IMR-90 (cell line): ENCODE results near the gene BTBD9. TPM values are rescaled to one million over a fixed set of nuclear protein-coding genes. Genes with fewer than 3 reads are reported as not detected.

Source experiments
- ATAC-seq: fragments of 200-7000 bp; cut with Tn5 transposase; 2 replicates; pipeline ENCODE4 v1.9.1; 2020; ENCODE audit warnings: low read depth, mild to moderate bottlenecking, moderate library complexity
- BruUV-seq: library from RNA; stranded (reverse); fragments of 400-500 nt; replicated peaks from 2 replicates; lab custom pipeline; 2021; lab: Mats Ljungman, UMichigan
- CTCF ChIA-PET: fragments of 300-600 bp; formaldehyde crosslinking; extraction: SDS; loops from one replicate; lab custom pipeline; 2021; ENCODE audit warnings: antibody characterized with exemption; lab: Yijun Ruan, JAX
- POLR2A ChIA-PET: fragments of 300-600 bp; sonication (Branson Sonifier 250); formaldehyde crosslinking; loops from one replicate; lab custom pipeline; 2022; ENCODE audit warnings: antibody characterized with exemption; ENCODE audit not compliant: unreplicated experiment; lab: Charles Lee
- DNase-seq: peaks from one replicate; pipeline ENCODE4 v3.0.0; 2013
- H2AFZ ChIP-seq: replicated peaks from 2 replicates; pipeline ENCODE3; 2013; ENCODE audit warnings: low read length, mild to moderate bottlenecking; ENCODE audit not compliant: poor library complexity
- H2AK5ac ChIP-seq: 2 replicates; pipeline ENCODE4 v1.6.1; 2013; ENCODE audit warnings: low read depth, low read length, inconsistent platforms
- H2AK9ac ChIP-seq: replicated peaks from 2 replicates; pipeline ENCODE3; 2013; ENCODE audit warnings: mild to moderate bottlenecking, low read depth, low read length, moderate library complexity; ENCODE audit not compliant: poor library complexity
- H2BK120ac ChIP-seq: 2 replicates; pipeline ENCODE4 v1.6.1; 2013; ENCODE audit warnings: low read depth, low read length, inconsistent platforms
- H2BK15ac ChIP-seq: 3 replicates; pipeline ENCODE4 v1.6.1; 2013; ENCODE audit warnings: low read depth, low read length, inconsistent platforms
- H2BK20ac ChIP-seq: 2 replicates; pipeline ENCODE4 v1.6.1; 2013; ENCODE audit warnings: low read depth, mild to moderate bottlenecking, inconsistent platforms, low read length, moderate library complexity
- H2BK5ac ChIP-seq: 2 replicates; pipeline ENCODE4 v1.6.1; 2013; ENCODE audit warnings: mild to moderate bottlenecking, low read depth, low read length, inconsistent platforms; ENCODE audit not compliant: poor library complexity, severe bottlenecking
- H3K14ac ChIP-seq: replicated peaks from 2 replicates; pipeline ENCODE4 v1.6.1; 2013; ENCODE audit warnings: low read depth, low read length, inconsistent platforms
- H3K18ac ChIP-seq: 2 replicates; pipeline ENCODE4 v1.6.1; 2013; ENCODE audit warnings: low read depth, low read length, control low read depth
- H3K23ac ChIP-seq: 2 replicates; pipeline ENCODE4 v1.6.1; 2013; ENCODE audit warnings: low read depth, low read length, inconsistent platforms
- H3K27ac ChIP-seq: 2 replicates; pipeline ENCODE4 v1.5.1; 2013; ENCODE audit warnings: mild to moderate bottlenecking, control low read depth, low read length; ENCODE audit not compliant: insufficient read depth
- H3K27me3 ChIP-seq: 2 replicates; pipeline ENCODE4 v1.6.1; 2013; ENCODE audit warnings: low read length; ENCODE audit not compliant: control insufficient read depth, insufficient read depth
- H3K36me3 ChIP-seq: 2 replicates; pipeline ENCODE4 v1.6.1; 2013; ENCODE audit warnings: low read length, mixed read lengths; ENCODE audit not compliant: control insufficient read depth, insufficient read depth
- H3K4ac ChIP-seq: 2 replicates; pipeline ENCODE4 v1.6.1; 2013; ENCODE audit warnings: low read depth, low read length, inconsistent platforms
- H3K4me1 ChIP-seq: 2 replicates; pipeline ENCODE4 v1.6.1; 2013; ENCODE audit warnings: low read length, mixed read lengths; ENCODE audit not compliant: control insufficient read depth, insufficient read depth
- H3K4me2 ChIP-seq: 2 replicates; pipeline ENCODE4 v1.6.1; 2013; ENCODE audit warnings: low read depth, mild to moderate bottlenecking, control low read depth, low read length, moderate library complexity
- H3K4me3 ChIP-seq: 2 replicates; pipeline ENCODE4 v1.5.1; 2013; ENCODE audit warnings: low read depth, mild to moderate bottlenecking, control low read depth, low read length, moderate library complexity; ENCODE audit not compliant: insufficient read depth
- H3K56ac ChIP-seq: 2 replicates; pipeline ENCODE4 v1.6.1; 2013; ENCODE audit warnings: low read length, inconsistent platforms; ENCODE audit not compliant: insufficient read depth; ENCODE audit errors: extremely low read depth
- H3K79me1 ChIP-seq, 2 experiments: 2 replicates each; pipeline ENCODE4 v1.6.1; 2013; ENCODE audit warnings: low read length in 2 of 2, inconsistent platforms in 1 of 2, low read depth in 1 of 2
- H3K9ac ChIP-seq: 2 replicates; pipeline ENCODE4 v1.6.1; 2013; ENCODE audit warnings: low read depth, low read length, control low read depth
- H3K9me1 ChIP-seq: 2 replicates; pipeline ENCODE4 v1.6.1; 2013; ENCODE audit warnings: low read length, inconsistent platforms; ENCODE audit not compliant: insufficient read depth
- H3K9me3 ChIP-seq: 2 replicates; pipeline ENCODE4 v1.6.1; 2013; ENCODE audit warnings: low read length; ENCODE audit not compliant: control insufficient read depth, insufficient read depth
- H4K20me1 ChIP-seq: 2 replicates; pipeline ENCODE4 v1.6.1; 2013; ENCODE audit warnings: low read length, inconsistent platforms; ENCODE audit not compliant: insufficient read depth
- H4K5ac ChIP-seq: 2 replicates; pipeline ENCODE4 v1.6.1; 2013; ENCODE audit warnings: mild to moderate bottlenecking, low read depth, low read length, control low read depth
- H4K8ac ChIP-seq, 2 experiments: 2 replicates each; pipeline ENCODE4 v1.6.1; 2013; ENCODE audit warnings: low read depth in 2 of 2, low read length in 2 of 2, control low read depth in 1 of 2, inconsistent platforms in 1 of 2
- H4K91ac ChIP-seq: 2 replicates; pipeline ENCODE4 v1.6.1; 2013; ENCODE audit warnings: low read depth, low read length, inconsistent platforms; ENCODE audit not compliant: insufficient read depth
- MXI1 ChIP-seq: IDR thresholded peaks from 2 replicates; pipeline ENCODE4 v1.6.1; 2012; ENCODE audit warnings: low read depth, mild to moderate bottlenecking, low read length, moderate library complexity, borderline replicate concordance
- RFX5 ChIP-seq: IDR thresholded peaks from 2 replicates; pipeline ENCODE4 v1.8.0; 2012; ENCODE audit warnings: low read depth, mild to moderate bottlenecking, low read length, moderate library complexity
- SMC3 ChIP-seq: fragments of 150-350 bp; IDR thresholded peaks from 2 replicates; pipeline ENCODE4 v1.6.1; 2016; ENCODE audit warnings: low read depth, mild to moderate bottlenecking, antibody characterized with exemption, low read length, moderate library complexity
- USF2 ChIP-seq: fragments of 150-350 bp; IDR thresholded peaks from 2 replicates; pipeline ENCODE4 v1.6.1; 2017; ENCODE audit warnings: mild to moderate bottlenecking, antibody characterized with exemption, low read length, low read depth
- WGBS, 2 experiments: methylation state at CpG; one replicate each; pipeline versions ENCODE4 v1.1.5 to v1.1.7; 2013; ENCODE audit warnings: missing lambda C conversion rate in 2 of 2; ENCODE audit not compliant: insufficient read length in 1 of 2; ENCODE audit errors: extremely low coverage in 2 of 2; 5-methylcytosine and 5-hydroxymethylcytosine counted together
- dilution Hi-C: fragments of 300-500 bp; cut with HindIII; formaldehyde crosslinking; loops from one replicate; pipeline ENCODE4 v1.14.3; 2018; ENCODE audit warnings: low sequenced_read_pairs; ENCODE audit not compliant: unreplicated experiment
- in situ Hi-C: fragments of 300-500 bp; cut with MboI; formaldehyde crosslinking; loops from 3 replicates; pipeline ENCODE4 v1.14.3; 2019; ENCODE audit warnings: low sequenced_read_pairs, inconsistent platforms, mixed read lengths
- intact Hi-C: fragments of 100-400 bp; cut with micrococcal nuclease; formaldehyde crosslinking; loops from 2 replicates; pipeline ENCODE4 v1.10.0; 2022
- polyA plus RNA-seq, 3 experiments: library from polyadenylated mRNA; depleted of rRNA; stranded (reverse); fragments of >200 nt; gene quantifications; 2 replicates each; pipeline ENCODE4 v1.2.3, GENCODE V29; 2012; ENCODE audit warnings: low replicate concordance in 1 of 3
- total RNA-seq: library from RNA; depleted of rRNA; stranded (reverse); fragments of >200 nt; gene quantifications from 2 replicates; pipeline ENCODE4 v1.2.3, GENCODE V29; 2012

BTBD9 gene
- total and polyA plus RNA-seq, 2 of the 4 experiments (the other 2 are of a cell fraction): 4.1 to 22.0 TPM

GRCh38 chr6:38566295-38567030 lies 73.3 kb downstream of the BTBD9 start:
- intact Hi-C loops (loop anchor here (2.0 to 10.0 kb wide), 2 partner anchors 66 to 422 kb away; no protein-coding TSS in a partner anchor), dilution Hi-C loops (no loop called here), in situ Hi-C loops (no loop called here)
- H4K20me1 ChIP-seq: no peaks in the 10 kb centered on the region
- no peaks in the 10 kb centered on the region; a peak in 1 of 4 replicates for H3K79me1 ChIP-seq
- no peak overlapping the region for H2BK5ac ChIP-seq
- H3K56ac ChIP-seq: no peak overlapping the region
- ChIA-PET CTCF (interaction anchor here (0.5 kb wide), 1 partner anchor 555 kb away, joined by 4 read pairs; no protein-coding TSS in a partner anchor), POLR2A (no interaction called here)
- no peak overlapping the region for H3K14ac ChIP-seq
- no peak overlapping the region for H2BK120ac ChIP-seq
- no peaks in the 10 kb centered on the region for H3K27me3 ChIP-seq
- no peak overlapping the region for H4K5ac ChIP-seq
- H4K8ac ChIP-seq: no peak overlapping the region
- H2AFZ ChIP-seq: no peak overlapping the region
- no peak overlapping the region for H3K18ac ChIP-seq
- TF ChIP-seq MXI1: no peak
- TF ChIP-seq RFX5: no peak
- no peak for TF ChIP-seq SMC3
- TF ChIP-seq USF2: no peak
- H2AK9ac ChIP-seq: no peak overlapping the region
- H3K4ac ChIP-seq: no peak overlapping the region
- H3K4me2 ChIP-seq: no peak overlapping the region
- no peak overlapping the region for H2BK20ac ChIP-seq
- H3K9me3 ChIP-seq: no peaks in the 10 kb centered on the region
- DNase-seq (no peak), ATAC-seq (no peak)
- H2BK15ac ChIP-seq: no peak overlapping the region
- WGBS, 2 experiments: no CpG with 5 or more reads among the region's 6 CpGs
- no peak overlapping the region for H2AK5ac ChIP-seq
- no peaks in the 10 kb centered on the region for H3K4me1 ChIP-seq
- no peak overlapping the region for H3K27ac ChIP-seq
- no TSS peak for BruUV-seq
- no peak overlapping the region for H3K4me3 ChIP-seq
- H3K23ac ChIP-seq: no peak overlapping the region; the same call in 1 of the 2 replicates
- H3K9me1 ChIP-seq: no peaks in the 10 kb centered on the region
- H3K36me3 ChIP-seq: no peaks in the 10 kb centered on the region
- no peak overlapping the region for H3K9ac ChIP-seq
- no peak overlapping the region for H4K91ac ChIP-seq
